GM12872 (cell line): ENCODE measurements around the gene PRDM9.

ENCODE experiments used
- CTCF ChIP-seq: IDR thresholded peaks from 3 replicates; pipeline ENCODE4 v1.5.1; 2011; ENCODE audit warnings: low read depth, mild to moderate bottlenecking, low read length, moderate library complexity; ENCODE audit not compliant: insufficient read depth

The PRDM9 gene

GRCh38 chr5:23506329-23507236, 826 bp upstream of the PRDM9 start:
- no peak for TF ChIP-seq CTCF

- no peak for TF ChIP-seq CTCF
These were observed 15.1 kb downstream of the PRDM9 start for GRCh38 chr5:23522553-23522952.

- TF ChIP-seq CTCF = no peak
These were observed 15.6 kb downstream of the PRDM9 start for GRCh38 chr5:23523031-23523430.

GRCh38 chr5:23523998-23524397, 16.6 kb downstream of the PRDM9 start:
- no peak for TF ChIP-seq CTCF

GRCh38 chr5:23525751-23526150, 18.3 kb downstream of the PRDM9 start:
- TF ChIP-seq CTCF = no peak

GRCh38 chr5:23528677-23529076, 21.3 kb downstream of the PRDM9 start:
- no peak for TF ChIP-seq CTCF

GRCh38 chr5:23530571-23530970, 23.2 kb downstream of the PRDM9 start:
- no peak for TF ChIP-seq CTCF
